HepG2 (cell line): Measurements from ENCODE around the gene TOB1. TPM values are rescaled to one million over a fixed set of nuclear protein-coding genes. Genes with fewer than 3 reads are reported as not detected.

Experiments
- ATAC-seq: fragments of 200-7000 bp; cut with Tn5 transposase; 3 replicates; pipeline ENCODE4 v1.9.1; 2020; ENCODE audit warnings: mild to moderate bottlenecking, moderate library complexity
- BruUV-seq: library from RNA; stranded (reverse); fragments of 400-500 nt; replicated peaks from 2 replicates; lab custom pipeline; 2021; lab: Mats Ljungman, UMichigan
- CTCF ChIA-PET: fragments of 300-600 bp; formaldehyde crosslinking; extraction: SDS; loops from one replicate; lab custom pipeline; 2021; ENCODE audit warnings: low total read pairs, inconsistent platforms, low intra/inter-chr PET ratio; lab: Yijun Ruan, JAX
- POLR2A ChIA-PET: fragments of 350-600 bp; sonication (Branson Sonifier 250); formaldehyde crosslinking; loops from one replicate; lab custom pipeline; 2020; ENCODE audit warnings: antibody characterized with exemption, inconsistent platforms; lab: Yijun Ruan, JAX
- DNase-seq: peaks from one replicate; pipeline ENCODE4 v3.0.0-alpha.2; 2015; ENCODE audit warnings: low spot score
- FAIRE-seq: peaks from 3 replicates; lab custom pipeline; 2011; peaks lifted over from hg19 to GRCh38; lab: Jason Lieb, UNC
- H2AFZ ChIP-seq: one replicate; pipeline ENCODE4 v1.6.1; 2011; ENCODE audit warnings: low read length, inconsistent platforms
- H3K27ac ChIP-seq: fragments of 300-600 bp; 3 replicates; pipeline ENCODE4 v1.8.0; 2011; ENCODE audit warnings: mixed run types, mild to moderate bottlenecking, mixed read lengths, low read length, inconsistent platforms; ENCODE audit not compliant: insufficient read depth; ENCODE audit errors: extremely low read length
- H3K27me3 ChIP-seq, 2 experiments: fragments of 200-600 bp in 1 of 2; 2 replicates in 1 of 2; 3 replicates in 1 of 2; pipeline versions ENCODE4 v1.6.0 to v1.8.0; 2011; ENCODE audit warnings: low read length in 2 of 2, mild to moderate bottlenecking in 2 of 2, moderate library complexity in 2 of 2, inconsistent platforms in 1 of 2; ENCODE audit not compliant: insufficient read depth in 2 of 2, control insufficient read depth in 1 of 2
- H3K36me3 ChIP-seq, 2 experiments: fragments of 200-600 bp in 1 of 2; replicated peaks in 1 of 2; 2 replicates in 1 of 2; 3 replicates in 1 of 2; pipeline versions ENCODE4 v1.5.1 to v1.8.0; 2011; ENCODE audit warnings: low read length in 2 of 2, inconsistent platforms in 1 of 2; ENCODE audit not compliant: insufficient read depth in 2 of 2, control insufficient read depth in 1 of 2
- H3K4me1 ChIP-seq: 2 replicates; pipeline ENCODE4 v1.5.1; 2012; ENCODE audit warnings: low read length, inconsistent platforms; ENCODE audit not compliant: insufficient read depth
- H3K4me2 ChIP-seq: 2 replicates; pipeline ENCODE4 v1.6.0; 2011; ENCODE audit warnings: low read depth, low read length, inconsistent platforms
- H3K4me3 ChIP-seq, 3 experiments: fragments of 200-600 bp in 1 of 3; sonication (generic), shearing (Covaris generic) in 1 of 3; replicated peaks in 1 of 3; 2 replicates each; pipeline ENCODE4 v1.5.1; 2011 to 2016; ENCODE audit warnings: low read length in 3 of 3, inconsistent platforms in 2 of 3, low read depth in 2 of 3, mild to moderate bottlenecking in 2 of 3, control low read depth in 1 of 3, mixed read lengths in 1 of 3; ENCODE audit not compliant: insufficient read depth in 1 of 3
- H3K79me2 ChIP-seq: one replicate; pipeline ENCODE4 v1.6.1; 2011; ENCODE audit warnings: low read length, inconsistent platforms; ENCODE audit not compliant: insufficient read depth
- H3K9ac ChIP-seq: 2 replicates; pipeline ENCODE4 v1.6.0; 2011; ENCODE audit warnings: mild to moderate bottlenecking, low read depth, low read length, inconsistent platforms; ENCODE audit not compliant: insufficient read depth
- H3K9me3 ChIP-seq: 2 replicates; pipeline ENCODE4 v1.5.1; 2012; ENCODE audit warnings: mild to moderate bottlenecking, low read length
- H4K20me1 ChIP-seq: 2 replicates; pipeline ENCODE4 v1.6.0; 2011; ENCODE audit warnings: inconsistent platforms, mild to moderate bottlenecking, low read length, moderate library complexity; ENCODE audit not compliant: insufficient read depth
- GLMP ChIP-seq: sonication (generic); formaldehyde crosslinking; IDR thresholded peaks from 2 replicates; pipeline ENCODE4 v1.9.0; 2021; ENCODE audit warnings: missing genetic modification reagents, mild to moderate bottlenecking, borderline replicate concordance
- KDM3A ChIP-seq: IDR thresholded peaks from 2 replicates; pipeline ENCODE4 v1.6.1; 2018; ENCODE audit warnings: low read depth, missing compliant biosample characterization
- SIN3A ChIP-seq: IDR thresholded peaks from 2 replicates; pipeline ENCODE4 v1.6.1; 2011; ENCODE audit warnings: low read depth, mild to moderate bottlenecking, control low read depth, low read length, borderline replicate concordance
- ZBTB37 ChIP-seq: sonication (generic); formaldehyde crosslinking; IDR thresholded peaks from 2 replicates; pipeline ENCODE4 v1.4.0; 2020; ENCODE audit warnings: mild to moderate bottlenecking, missing genetic modification reagents
- ZNF431 ChIP-seq: sonication (generic); formaldehyde crosslinking; IDR thresholded peaks from 2 replicates; pipeline ENCODE4 v1.9.0; 2022; ENCODE audit warnings: missing genetic modification reagents, low read depth, mild to moderate bottlenecking, borderline replicate concordance
- ZNF691 ChIP-seq: sonication (generic); formaldehyde crosslinking; IDR thresholded peaks from 2 replicates; pipeline ENCODE4 v1.4.0; 2020; ENCODE audit warnings: missing genetic modification reagents, low read depth, mild to moderate bottlenecking, borderline replicate concordance
- WGBS: methylation state at CpG from one replicate; pipeline ENCODE4 v1.1.6; 2017; ENCODE audit warnings: low lambda C conversion rate; 5-methylcytosine and 5-hydroxymethylcytosine counted together
- in situ Hi-C: cut with HindIII; loops from 2 replicates; pipeline ENCODE4 v1.10.0; 2017; ENCODE audit warnings: low pct_unique_long_range_greater_than_20kb; ENCODE audit not compliant: extremely low pct_ligation_motif_present
- intact Hi-C: fragments of 100-400 bp; cut with micrococcal nuclease; formaldehyde crosslinking; loops from one replicate; pipeline ENCODE4 v1.10.0; 2022; ENCODE audit not compliant: unreplicated experiment
- polyA plus RNA-seq, 8 experiments: library from polyadenylated mRNA; depleted of rRNA in 3 of 8; stranded (reverse) in 7 of 8; unstranded in 1 of 8; fragments of >200 nt; fragmentation: Illumina TruSeq in 4 of 8; extraction: Trizol in 4 of 8; gene quantifications; 2 replicates each; pipeline versions ENCODE4 v1.2.1 to v1.2.3, GENCODE V29; 2011 to 2016; ENCODE audit warnings: low read depth in 4 of 8, missing spikeins in 1 of 8, mixed read lengths in 1 of 8; ENCODE audit not compliant: insufficient read depth in 1 of 8
- total RNA-seq, 5 experiments: library from RNA; depleted of rRNA; stranded (reverse); fragments of >200 nt; fragmentation: Illumina TruSeq; extraction: Trizol; gene quantifications; 2 replicates each; pipeline ENCODE4 v1.2.3, GENCODE V29; 2016; ENCODE audit warnings: low read depth in 1 of 5

TOB1 gene
- total and polyA plus RNA-seq, 2 of the 13 experiments (the other 11 are each of a cell fraction or from before 2014, with no cell fraction given): 21.9 to 57.7 TPM

- ChIA-PET POLR2A (interaction anchor here (0.9 to 10.6 kb wide), 3 partner anchors 16 to 101 kb away, joined by 3 to 333 read pairs (median 9); partner anchors contain the start of gene TOB1), CTCF (interaction anchor here (1.7 kb wide), 1 partner anchor 108 kb away, joined by 6 read pairs; no protein-coding TSS in a partner anchor)
- DNase-seq: no peak
- Histone ChIP-seq H2AFZ (no peak overlapping the region), H3K27ac (no peak overlapping the region), H3K4me2 (no peak overlapping the region), H3K27me3 (peaks cover 1 to 25% of the 10 kb centered on the region in 2 experiments; a peak in 4 of 5 replicates), H3K4me1 (peaks cover 61% of the 10 kb centered on the region), H4K20me1 (no peaks in the 10 kb centered on the region), H3K4me3 (no peak overlapping the region), H3K79me2 (no peaks in the 10 kb centered on the region), H3K36me3 (no peaks in the 10 kb centered on the region), H3K9ac (no peak overlapping the region), H3K9me3 (0 out of 2 replicates have a peak, but pooled peaks cover 6% of the 10 kb centered on the region)
- WGBS: 5% methylated on average over 2 of the region's 2 CpGs
- ATAC-seq: no peak
- intact Hi-C loops (no loop called here), in situ Hi-C loops (no loop called here)
- BruUV-seq: no TSS peak
- FAIRE-seq: no peak
- no peak for TF ChIP-seq ZBTB37 (CRISPR knock-in tag)
- no peak for TF ChIP-seq ZNF691 (CRISPR knock-in tag)
- TF ChIP-seq ZNF431 (CRISPR knock-in tag): peak; percentile 100
- TF ChIP-seq KDM3A: no peak
- TF ChIP-seq SIN3A: no peak
- TF ChIP-seq GLMP (CRISPR knock-in tag): no peak
Observed at GRCh38 chr17:50848711-50849110, 17.4 kb downstream of the TOB1 start.
